Measurements from ENCODE around the gene ALDH18A1. TPM values are rescaled to one million over a fixed set of nuclear protein-coding genes. Genes with fewer than 3 reads are reported as not detected.
A peak's percentile ranks its signal among the peaks of the same experiment; 100 is the strongest.

ALDH18A1 gene
- total RNA-seq, 3 donors from 2014 or later (not counting 1 experiment from before 2014, with no cell fraction given), result 20.7 to 33.4 (median 25.2) TPM

DNA sequence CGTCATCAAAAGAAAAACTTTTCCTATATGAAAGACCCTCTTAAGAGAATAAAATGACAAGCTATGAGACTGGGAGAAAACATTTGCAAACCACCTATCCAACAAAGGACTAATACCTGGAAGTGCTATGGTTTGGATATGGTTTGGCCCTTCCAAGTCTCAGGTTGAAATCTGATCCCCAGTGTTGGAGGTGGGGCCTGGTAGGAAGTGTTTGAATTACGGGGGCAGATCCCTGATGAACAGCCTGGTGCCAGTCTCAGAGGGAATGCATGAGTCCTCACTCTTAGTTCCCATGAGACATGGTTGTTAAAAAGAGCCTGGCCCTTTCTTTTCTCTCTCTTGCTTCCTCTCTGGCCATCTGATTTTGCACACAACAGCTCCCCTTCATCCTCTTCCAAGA, 6.3 kb downstream of the ALDH18A1 start:
- Mint-ChIP-seq H3K9me3 (peaks cover 2 to 5% of the 10 kb centered on the region in 2 donors), H3K27ac (no peak overlapping the region), H3K4me1 (peaks cover 2 to 7% of the 10 kb centered on the region in 2 donors), H3K36me3 (peaks cover 18% of the 10 kb centered on the region), H3K27me3 (ENCODE audit: low read depth in 2 of 2) (no peaks in the 10 kb centered on the region), H3K4me3 (no peak overlapping the region)
- no peak overlapping the region for H3K4me3 ChIP-seq (ENCODE audit: low read length)
- no peaks in the 10 kb centered on the region for H3K27me3 ChIP-seq (ENCODE audit: control insufficient read depth, insufficient read depth, low read length)
- intact Hi-C loops (cut with micrococcal nuclease), result no loop called here
- H3K36me3 ChIP-seq (ENCODE audit: control insufficient read depth, insufficient read depth, low read length), result peaks cover 37% of the 10 kb centered on the region
- WGBS (ENCODE audit: insufficient coverage), result 95% methylated on average over 1 of the region's 2 CpGs
- no peak overlapping the region for H3K27ac ChIP-seq (ENCODE audit: low read length)
- ATAC-seq (no peak), DNase-seq (no peak)
- H3K4me1 ChIP-seq (ENCODE audit: control insufficient read depth, insufficient read depth, low read length), result no peaks in the 10 kb centered on the region
- TF ChIP-seq, protein P1, sequence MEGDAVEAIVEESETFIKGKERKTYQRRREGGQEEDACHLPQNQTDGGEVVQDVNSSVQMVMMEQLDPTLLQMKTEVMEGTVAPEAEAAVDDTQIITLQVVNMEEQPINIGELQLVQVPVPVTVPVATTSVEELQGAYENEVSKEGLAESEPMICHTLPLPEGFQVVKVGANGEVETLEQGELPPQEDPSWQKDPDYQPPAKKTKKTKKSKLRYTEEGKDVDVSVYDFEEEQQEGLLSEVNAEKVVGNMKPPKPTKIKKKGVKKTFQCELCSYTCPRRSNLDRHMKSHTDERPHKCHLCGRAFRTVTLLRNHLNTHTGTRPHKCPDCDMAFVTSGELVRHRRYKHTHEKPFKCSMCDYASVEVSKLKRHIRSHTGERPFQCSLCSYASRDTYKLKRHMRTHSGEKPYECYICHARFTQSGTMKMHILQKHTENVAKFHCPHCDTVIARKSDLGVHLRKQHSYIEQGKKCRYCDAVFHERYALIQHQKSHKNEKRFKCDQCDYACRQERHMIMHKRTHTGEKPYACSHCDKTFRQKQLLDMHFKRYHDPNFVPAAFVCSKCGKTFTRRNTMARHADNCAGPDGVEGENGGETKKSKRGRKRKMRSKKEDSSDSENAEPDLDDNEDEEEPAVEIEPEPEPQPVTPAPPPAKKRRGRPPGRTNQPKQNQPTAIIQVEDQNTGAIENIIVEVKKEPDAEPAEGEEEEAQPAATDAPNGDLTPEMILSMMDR (IDR thresholded peaks at IDR 0.05), result no peak
- H3K9me3 ChIP-seq (ENCODE audit: control insufficient read depth, insufficient read depth, low read length), result no peaks in the 10 kb centered on the region

DNA sequence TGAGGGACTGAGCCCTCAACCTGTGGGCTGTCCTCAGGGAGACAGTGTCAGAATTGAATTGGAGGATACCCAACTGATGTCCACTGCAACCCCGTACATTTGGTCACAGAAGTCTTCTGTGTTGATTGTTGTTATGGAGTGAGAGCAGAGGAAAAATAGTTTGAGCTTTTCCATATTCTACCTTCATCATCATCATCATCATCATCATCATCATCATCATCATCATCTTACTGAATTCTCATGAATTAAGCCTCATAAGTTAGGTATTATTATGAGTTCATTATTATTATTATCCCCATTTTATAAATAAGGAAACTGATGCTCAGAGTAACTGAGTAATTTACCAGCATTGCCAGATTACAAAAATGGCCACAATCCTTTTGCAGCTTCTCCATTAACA, 8.4 kb downstream of the ALDH18A1 start:
- Histone ChIP-seq H3K27ac (ENCODE audit: low read length) (no peak overlapping the region), H3K9me3 (ENCODE audit: control insufficient read depth, insufficient read depth, low read length) (no peaks in the 10 kb centered on the region), H3K36me3 (ENCODE audit: control insufficient read depth, insufficient read depth, low read length) (peaks cover 37% of the 10 kb centered on the region), H3K4me3 (ENCODE audit: low read length) (no peak overlapping the region), H3K4me1 (ENCODE audit: control insufficient read depth, insufficient read depth, low read length) (no peaks in the 10 kb centered on the region), H3K27me3 (ENCODE audit: control insufficient read depth, insufficient read depth, low read length) (no peaks in the 10 kb centered on the region)
- Mint-ChIP-seq H3K27me3 (ENCODE audit: low read depth in 2 of 2) (no peaks in the 10 kb centered on the region), H3K9me3 (peaks cover 2 to 5% of the 10 kb centered on the region in 2 donors), H3K36me3 (peaks cover 18% of the 10 kb centered on the region), H3K27ac (no peak overlapping the region), H3K4me3 (no peak overlapping the region), H3K4me1 (peaks cover 0 to 6% of the 10 kb centered on the region in 2 donors)
- WGBS (ENCODE audit: insufficient coverage), result 100% methylated on average over 1 of the region's 1 CpG
- intact Hi-C loops (cut with micrococcal nuclease), result no loop called here
- no peak for DNase-seq
- TF ChIP-seq, protein P1 (IDR thresholded peaks at IDR 0.05), result no peak
- no peak for ATAC-seq

GRCh38 chr10:95646160-95646559, 10.4 kb downstream of the ALDH18A1 start:
- intact Hi-C loops (cut with micrococcal nuclease), result no loop called here
- no peak overlapping the region for H3K4me3 Mint-ChIP-seq
- H3K4me1 ChIP-seq (ENCODE audit: control insufficient read depth, insufficient read depth, low read length), result no peaks in the 10 kb centered on the region
- H3K4me3 ChIP-seq (ENCODE audit: low read length), result no peak overlapping the region
- no peaks in the 10 kb centered on the region for H3K9me3 ChIP-seq (ENCODE audit: control insufficient read depth, insufficient read depth, low read length)
- WGBS (ENCODE audit: insufficient coverage), result 100% methylated on average over 1 of the region's 1 CpG
- TF ChIP-seq, protein P1 (IDR thresholded peaks at IDR 0.05), result no peak
- H3K27me3 Mint-ChIP-seq (ENCODE audit: low read depth in 2 of 2), result no peaks in the 10 kb centered on the region
- no peak for DNase-seq
- peaks cover 12% of the 10 kb centered on the region for H3K36me3 Mint-ChIP-seq
- no peak overlapping the region for H3K27ac ChIP-seq (ENCODE audit: low read length)
- H3K27ac Mint-ChIP-seq, result no peak overlapping the region
- no peak for ATAC-seq
- peaks cover 35% of the 10 kb centered on the region for H3K36me3 ChIP-seq (ENCODE audit: control insufficient read depth, insufficient read depth, low read length)
- H3K9me3 Mint-ChIP-seq, result peaks cover 2% of the 10 kb centered on the region in 2 donors
- H3K27me3 ChIP-seq (ENCODE audit: control insufficient read depth, insufficient read depth, low read length), result no peaks in the 10 kb centered on the region
- peaks cover 0 to 6% of the 10 kb centered on the region in 2 donors for H3K4me1 Mint-ChIP-seq

DNA sequence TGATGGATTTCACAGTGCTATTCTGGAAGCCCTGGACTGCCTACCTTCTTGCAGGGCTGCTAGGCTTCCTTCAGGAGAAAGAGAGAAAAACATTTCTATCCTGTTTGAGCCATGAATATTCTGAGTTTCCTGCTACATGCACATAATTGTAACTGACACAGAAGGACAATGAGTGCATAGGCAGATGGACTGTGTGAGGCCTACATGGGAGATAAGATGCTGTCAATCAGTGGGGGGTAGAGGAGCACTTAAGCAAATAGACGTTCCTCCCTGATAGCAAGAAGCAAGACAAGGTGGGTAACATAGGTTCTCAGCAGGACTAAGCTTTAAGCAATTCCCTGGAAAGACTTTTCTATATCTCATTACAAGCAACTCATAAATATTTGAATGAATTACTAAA, 11.6 kb downstream of the ALDH18A1 start:
- Mint-ChIP-seq H3K36me3 (peaks cover 10% of the 10 kb centered on the region), H3K27me3 (ENCODE audit: low read depth in 2 of 2) (no peaks in the 10 kb centered on the region), H3K4me3 (no peak overlapping the region), H3K27ac (peak overlapping the region in 1 of 2 donors; percentile 19), H3K4me1 (peaks cover 0 to 6% of the 10 kb centered on the region in 2 donors), H3K9me3 (peaks cover 0 to 2% of the 10 kb centered on the region in 2 donors)
- TF ChIP-seq, protein P1 (IDR thresholded peaks at IDR 0.05), result no peak
- Histone ChIP-seq H3K36me3 (ENCODE audit: control insufficient read depth, insufficient read depth, low read length) (peaks cover 46% of the 10 kb centered on the region), H3K9me3 (ENCODE audit: control insufficient read depth, insufficient read depth, low read length) (no peaks in the 10 kb centered on the region), H3K4me3 (ENCODE audit: low read length) (no peak overlapping the region), H3K27me3 (ENCODE audit: control insufficient read depth, insufficient read depth, low read length) (no peaks in the 10 kb centered on the region), H3K27ac (ENCODE audit: low read length) (no peak overlapping the region), H3K4me1 (ENCODE audit: control insufficient read depth, insufficient read depth, low read length) (no peaks in the 10 kb centered on the region)
- ATAC-seq (no peak), DNase-seq (no peak)
- 88% methylated on average over 1 of the region's 1 CpG for WGBS (ENCODE audit: insufficient coverage)
- intact Hi-C loops (cut with micrococcal nuclease), result no loop called here
